Neural crest cell (in vitro differentiated cells): ENCODE measurements around the gene TSG101. TPM values are rescaled to one million over a fixed set of nuclear protein-coding genes. Genes with fewer than 3 reads are reported as not detected.

Source experiments
- DNase-seq: peaks from one replicate; pipeline ENCODE4 v3.0.0; 2021; ENCODE audit warnings: low read depth, mixed read lengths, low spot score
- H3K27ac Mint-ChIP-seq: one replicate; pipeline ENCODE4 v1.8.0; 2021; ENCODE audit warnings: mild to moderate bottlenecking, mixed read lengths; ENCODE audit not compliant: unreplicated experiment
- H3K27me3 Mint-ChIP-seq: 2 replicates; pipeline ENCODE4 v1.8.0; 2021; ENCODE audit warnings: low read depth, mild to moderate bottlenecking, mixed read lengths
- H3K36me3 Mint-ChIP-seq: 2 replicates; pipeline ENCODE4 v1.8.0; 2021; ENCODE audit warnings: low read depth, mild to moderate bottlenecking, mixed read lengths
- H3K4me1 Mint-ChIP-seq: 2 replicates; pipeline ENCODE4 v1.8.0; 2021; ENCODE audit warnings: mixed read lengths
- H3K4me3 Mint-ChIP-seq: one replicate; pipeline ENCODE4 v1.8.0; 2021; ENCODE audit warnings: mild to moderate bottlenecking, mixed read lengths
- H3K9me3 Mint-ChIP-seq: 2 replicates; pipeline ENCODE4 v1.8.0; 2021; ENCODE audit warnings: mixed read lengths
- total RNA-seq: library from RNA; stranded (reverse); gene quantifications from 2 replicates; pipeline ENCODE4 v1.2.1, GENCODE V29; 2021
- TF ChIP-seq, protein P1 (sequence below): fragments of 200-600 bp; sonication (generic); conservative IDR thresholded peaks from 2 replicates; pipeline ENCODE4 v1.5.0; 2021; ENCODE audit warnings: antibody characterized with exemption, mild to moderate bottlenecking

TSG101 gene
- total RNA-seq, 1 donor from 2014 or later: 45.8 TPM

DNA sequence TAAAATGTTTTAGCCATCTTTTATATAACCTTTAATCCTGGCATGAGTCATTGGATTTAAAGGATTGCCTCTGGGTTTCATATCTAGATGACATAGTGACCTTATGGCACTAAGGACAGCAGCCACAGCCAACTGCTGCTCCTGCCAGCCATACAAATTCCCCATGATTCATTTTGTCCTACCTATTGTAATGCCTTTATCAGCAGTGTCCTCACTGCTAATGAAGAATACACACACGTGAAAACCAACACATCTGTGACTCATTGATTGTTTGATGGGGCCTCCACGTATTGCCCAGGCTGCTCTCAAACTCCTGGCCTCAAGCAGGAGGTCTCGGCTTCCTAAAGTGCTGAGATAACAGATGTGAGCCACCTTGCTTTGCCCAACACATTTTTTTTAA is 69.3 kb downstream of the TSG101 start:
- TF ChIP-seq, protein P1, sequence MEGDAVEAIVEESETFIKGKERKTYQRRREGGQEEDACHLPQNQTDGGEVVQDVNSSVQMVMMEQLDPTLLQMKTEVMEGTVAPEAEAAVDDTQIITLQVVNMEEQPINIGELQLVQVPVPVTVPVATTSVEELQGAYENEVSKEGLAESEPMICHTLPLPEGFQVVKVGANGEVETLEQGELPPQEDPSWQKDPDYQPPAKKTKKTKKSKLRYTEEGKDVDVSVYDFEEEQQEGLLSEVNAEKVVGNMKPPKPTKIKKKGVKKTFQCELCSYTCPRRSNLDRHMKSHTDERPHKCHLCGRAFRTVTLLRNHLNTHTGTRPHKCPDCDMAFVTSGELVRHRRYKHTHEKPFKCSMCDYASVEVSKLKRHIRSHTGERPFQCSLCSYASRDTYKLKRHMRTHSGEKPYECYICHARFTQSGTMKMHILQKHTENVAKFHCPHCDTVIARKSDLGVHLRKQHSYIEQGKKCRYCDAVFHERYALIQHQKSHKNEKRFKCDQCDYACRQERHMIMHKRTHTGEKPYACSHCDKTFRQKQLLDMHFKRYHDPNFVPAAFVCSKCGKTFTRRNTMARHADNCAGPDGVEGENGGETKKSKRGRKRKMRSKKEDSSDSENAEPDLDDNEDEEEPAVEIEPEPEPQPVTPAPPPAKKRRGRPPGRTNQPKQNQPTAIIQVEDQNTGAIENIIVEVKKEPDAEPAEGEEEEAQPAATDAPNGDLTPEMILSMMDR: no peak
- Mint-ChIP-seq H3K9me3 (no peaks in the 10 kb centered on the region), H3K4me1 (no peaks in the 10 kb centered on the region), H3K27me3 (no peaks in the 10 kb centered on the region), H3K4me3 (no peak overlapping the region), H3K36me3 (no peaks in the 10 kb centered on the region), H3K27ac (no peak overlapping the region)
- DNase-seq: no peak

DNA sequence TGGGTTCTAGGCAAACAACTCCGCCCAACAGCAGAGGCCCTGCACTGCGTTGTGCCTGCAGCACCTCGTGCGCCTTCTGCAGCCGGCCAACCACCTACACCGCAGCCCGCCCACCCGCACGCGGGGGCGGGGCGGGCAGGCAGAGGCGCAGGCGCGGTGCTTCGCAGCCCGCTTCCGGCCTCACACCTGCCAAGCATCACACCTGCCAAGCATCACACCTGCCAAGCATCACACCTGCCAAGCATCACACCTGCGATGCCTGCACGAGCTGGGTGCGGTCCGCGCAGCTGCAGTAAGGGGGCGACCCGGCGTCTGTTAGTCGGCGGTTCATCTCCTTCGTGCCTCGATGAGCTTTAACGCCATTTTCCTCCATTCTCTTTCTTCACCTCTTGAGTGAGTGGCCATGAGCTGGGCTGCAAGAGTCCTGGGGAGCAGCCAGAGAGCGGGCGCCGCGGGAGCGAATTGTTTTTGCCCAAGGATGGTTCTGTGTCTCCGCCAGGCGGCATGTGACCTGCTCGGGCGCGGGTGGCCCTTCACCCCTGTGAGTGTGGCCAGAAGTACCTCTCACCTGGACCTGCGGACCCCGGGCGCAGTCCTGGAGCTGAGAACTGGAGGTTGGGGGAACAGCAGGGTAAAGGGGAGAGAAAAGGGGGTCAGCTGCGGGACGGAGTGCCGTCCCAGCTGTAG is 70.9 kb downstream of the TSG101 start, which contains the start of gene LDHAL6A:
Gene LDHAL6A, plus strand, starts transcription at position 171 of the 687 bp plus-strand sequence. CDS start 825 bp downstream, outside the sequence.
- H3K4me3 Mint-ChIP-seq: no peak within 1 kb of the TSS
- no peaks in the 10 kb centered on the region for H3K4me1 Mint-ChIP-seq
- H3K9me3 Mint-ChIP-seq: no peaks in the 10 kb centered on the region
- H3K27ac Mint-ChIP-seq: no peak within 1 kb of the TSS
- DNase-seq: no peak
- H3K36me3 Mint-ChIP-seq: no peaks in the 10 kb centered on the region
- H3K27me3 Mint-ChIP-seq: no peaks in the 10 kb centered on the region
- TF ChIP-seq, protein P1: no peak

DNA sequence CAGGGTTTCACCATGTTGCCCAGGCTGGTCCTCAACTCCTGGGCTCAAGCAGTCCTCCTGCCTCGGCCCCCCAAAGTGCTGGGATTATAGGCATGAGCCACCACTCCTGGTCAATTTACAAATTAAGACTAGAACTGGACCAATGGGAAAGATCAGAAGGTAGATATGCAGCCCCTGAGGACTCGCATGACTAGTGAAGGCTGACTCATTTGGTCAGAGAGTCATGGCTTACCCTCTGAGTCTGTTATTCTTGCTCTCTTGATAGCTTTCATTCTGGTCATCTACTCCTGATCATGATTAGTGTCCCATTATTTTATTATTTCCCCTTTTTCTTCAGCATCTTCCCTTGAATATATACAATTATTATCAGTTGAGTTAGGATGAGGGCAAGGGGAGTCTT is 73.8 kb downstream of the TSG101 start:
- TF ChIP-seq, protein P1: no peak
- Mint-ChIP-seq H3K36me3 (no peaks in the 10 kb centered on the region), H3K4me1 (no peaks in the 10 kb centered on the region), H3K27me3 (peaks cover 2% of the 10 kb centered on the region), H3K4me3 (no peak overlapping the region), H3K27ac (no peak overlapping the region), H3K9me3 (no peaks in the 10 kb centered on the region)
- DNase-seq: no peak

DNA sequence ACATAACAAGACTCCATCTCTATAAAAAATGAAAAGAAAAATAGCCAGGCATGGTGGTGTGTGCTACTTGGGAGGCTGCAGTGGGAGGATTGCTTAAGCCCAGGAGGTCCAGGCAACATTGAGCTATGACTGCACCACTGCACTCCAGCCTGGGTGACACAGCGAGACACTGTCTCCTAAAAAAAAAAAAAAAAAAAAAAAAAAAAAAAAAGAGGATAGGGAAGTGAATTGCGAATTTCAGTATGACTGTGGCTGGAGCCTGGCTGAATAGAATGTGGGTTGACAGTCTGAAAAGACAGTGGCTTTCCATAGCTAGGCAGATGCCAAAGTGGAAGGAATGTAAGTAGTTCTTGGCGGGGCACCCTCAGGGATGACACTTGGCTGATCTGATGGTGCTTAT is 77.5 kb downstream of the TSG101 start:
- Mint-ChIP-seq H3K27me3 (peaks cover 2% of the 10 kb centered on the region), H3K4me3 (no peak overlapping the region), H3K4me1 (no peaks in the 10 kb centered on the region), H3K36me3 (no peaks in the 10 kb centered on the region), H3K9me3 (no peaks in the 10 kb centered on the region), H3K27ac (no peak overlapping the region)
- TF ChIP-seq, protein P1: no peak
- DNase-seq: no peak

DNA sequence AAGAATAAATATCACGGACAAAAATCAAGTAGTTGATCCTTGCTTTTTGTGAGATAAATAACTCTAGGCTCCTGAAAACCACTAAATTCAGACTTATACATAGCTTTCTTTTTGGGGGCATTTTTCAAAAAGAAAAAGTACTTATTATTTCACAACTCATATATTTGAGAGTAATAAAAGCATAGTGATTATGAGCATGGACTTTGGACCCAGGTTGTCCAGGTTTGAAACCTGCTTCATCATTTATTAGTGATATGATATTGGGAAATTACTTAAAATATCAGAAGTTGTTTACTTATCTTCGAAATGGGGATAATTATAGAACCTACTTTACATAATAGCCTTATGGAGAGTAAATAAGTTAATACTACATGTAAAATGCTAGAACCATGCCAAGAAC is 88.1 kb downstream of the TSG101 start:
- H3K27me3 Mint-ChIP-seq: no peaks in the 10 kb centered on the region
- H3K4me1 Mint-ChIP-seq: no peaks in the 10 kb centered on the region
- no peak for DNase-seq
- no peaks in the 10 kb centered on the region for H3K36me3 Mint-ChIP-seq
- peaks cover 4% of the 10 kb centered on the region for H3K9me3 Mint-ChIP-seq
- no peak overlapping the region for H3K4me3 Mint-ChIP-seq
- TF ChIP-seq, protein P1: no peak
- H3K27ac Mint-ChIP-seq: no peak overlapping the region

Other genes with a start within 250 kb of the TSG101 start
- gene HPS5, start 204.8 kb downstream of the TSG101 start, total RNA-seq: 23.9 and 24.2 TPM in 2 replicates
- gene GTF2H1, start 204.4 kb downstream of the TSG101 start, total RNA-seq: 39.5 and 41.7 TPM in 2 replicates
- gene LDHA, start 132.4 kb downstream of the TSG101 start, total RNA-seq: 297 and 353 TPM in 2 replicates
- 0.93 and 1.2 TPM in 2 replicates for gene LDHC, start 114.6 kb downstream of the TSG101 start, total RNA-seq
- not detected in 2 replicates for gene LDHAL6A, start 71.1 kb downstream of the TSG101 start, total RNA-seq
- gene UEVLD, start 61.8 kb upstream of the TSG101 start, total RNA-seq: 10.2 and 11.1 TPM in 2 replicates
- gene MISFA, start 72.8 kb upstream of the TSG101 start, total RNA-seq: 4.1 and 4.4 TPM in 2 replicates
- 15.7 and 17.2 TPM in 2 replicates for gene SPTY2D1, start 107.4 kb upstream of the TSG101 start, total RNA-seq
- 1.5 and 1.7 TPM in 2 replicates for gene TMEM86A, start 171.8 kb upstream of the TSG101 start, total RNA-seq
- 0.19 and 0.50 TPM in 2 replicates for gene IGSF22, start 199.2 kb upstream of the TSG101 start, total RNA-seq